Keratinocyte (primary cell): ENCODE data around the gene GPR173. TPM values are rescaled to one million over a fixed set of nuclear protein-coding genes. Genes with fewer than 3 reads are reported as not detected.

Source experiments
- DNase-seq: peaks from one replicate; pipeline ENCODE4 v3.0.0-alpha.2; 2011; ENCODE audit warnings: low read depth, missing footprints, low spot score
- FAIRE-seq: peaks from 2 replicates; lab custom pipeline; 2011; peaks lifted over from hg19 to GRCh38; lab: Jason Lieb, UNC
- H2AFZ ChIP-seq: 2 replicates; pipeline ENCODE4 v1.6.0; 2012; ENCODE audit warnings: low read length, control low read depth, inconsistent platforms; ENCODE audit not compliant: control insufficient read depth
- H3K27ac ChIP-seq: 2 replicates; pipeline ENCODE4 v1.5.1; 2011; ENCODE audit warnings: low read length; ENCODE audit not compliant: control insufficient read depth, insufficient read depth
- H3K27me3 ChIP-seq: 3 replicates; pipeline ENCODE4 v1.6.0; 2011; ENCODE audit warnings: low read length; ENCODE audit not compliant: control insufficient read depth, insufficient read depth; ENCODE audit errors: extremely low read depth
- H3K36me3 ChIP-seq, 2 experiments: 2 replicates in 1 of 2; 3 replicates in 1 of 2; pipeline ENCODE4 v1.5.1; 2011; ENCODE audit warnings: low read length in 2 of 2, mild to moderate bottlenecking in 1 of 2; ENCODE audit not compliant: control insufficient read depth in 2 of 2, insufficient read depth in 2 of 2; ENCODE audit errors: extremely low read depth in 1 of 2
- H3K4me1 ChIP-seq: 3 replicates; pipeline ENCODE4 v1.5.1; 2011; ENCODE audit warnings: low read length; ENCODE audit not compliant: control insufficient read depth, insufficient read depth; ENCODE audit errors: extremely low read depth
- H3K4me2 ChIP-seq: 3 replicates; pipeline ENCODE4 v1.6.0; 2011; ENCODE audit warnings: low read depth, low read length; ENCODE audit not compliant: control insufficient read depth, insufficient read depth; ENCODE audit errors: extremely low read depth
- H3K4me3 ChIP-seq, 3 experiments: fragments of 200-600 bp in 1 of 3; sonication (generic) in 1 of 3; 2 replicates in 2 of 3; 3 replicates in 1 of 3; pipeline ENCODE4 v1.5.1; 2011 to 2016; ENCODE audit warnings: low read length in 3 of 3, mild to moderate bottlenecking in 3 of 3, control low read depth in 2 of 3, inconsistent platforms in 1 of 3, low read depth in 1 of 3, mixed read lengths in 1 of 3, mixed run types in 1 of 3, moderate library complexity in 1 of 3; ENCODE audit not compliant: control insufficient read depth in 2 of 3, insufficient read depth in 2 of 3; ENCODE audit errors: extremely low read depth in 1 of 3
- H3K79me2 ChIP-seq: 2 replicates; pipeline ENCODE4 v1.6.0; 2012; ENCODE audit warnings: low read length; ENCODE audit not compliant: control insufficient read depth, insufficient read depth
- H3K9ac ChIP-seq: 3 replicates; pipeline ENCODE4 v1.6.0; 2011; ENCODE audit warnings: low read length; ENCODE audit not compliant: control insufficient read depth, insufficient read depth; ENCODE audit errors: extremely low read depth
- H3K9me1 ChIP-seq: 3 replicates; pipeline ENCODE4 v1.6.0; 2011; ENCODE audit warnings: low read length; ENCODE audit not compliant: control insufficient read depth, insufficient read depth; ENCODE audit errors: extremely low read depth
- H3K9me3 ChIP-seq: 2 replicates; pipeline ENCODE4 v1.5.1; 2012; ENCODE audit warnings: low read depth, low read length; ENCODE audit not compliant: control insufficient read depth
- H4K20me1 ChIP-seq: 3 replicates; pipeline ENCODE4 v1.6.0; 2011; ENCODE audit warnings: low read length; ENCODE audit not compliant: control insufficient read depth, insufficient read depth; ENCODE audit errors: extremely low read depth
- CTCF ChIP-seq, 3 experiments: IDR thresholded peaks in 1 of 3; conservative IDR thresholded peaks in 1 of 3; optimal IDR thresholded peaks in 1 of 3; 2 replicates in 2 of 3; 3 replicates in 1 of 3; pipeline versions ENCODE3 to v1.5.1; 2011; ENCODE audit warnings: low read length in 3 of 3, mild to moderate bottlenecking in 3 of 3, moderate library complexity in 2 of 3, control low read depth in 1 of 3, inconsistent platforms in 1 of 3; ENCODE audit not compliant: insufficient read depth in 2 of 3; ENCODE audit errors: extremely low read depth in 1 of 3
- EZH2 ChIP-seq: IDR thresholded peaks from one replicate; pipeline ENCODE4 v1.6.1; 2012; ENCODE audit warnings: inconsistent platforms, mild to moderate bottlenecking, low read length, moderate library complexity
- dilution Hi-C: fragments of 300-500 bp; cut with MboI; formaldehyde crosslinking; loops from one replicate; pipeline ENCODE4 v1.7.0; 2020; ENCODE audit warnings: low sequenced_read_pairs; ENCODE audit not compliant: extremely low pct_ligation_motif_present
- polyA plus RNA-seq, 5 experiments: library from polyadenylated mRNA; depleted of rRNA in 3 of 5; stranded (reverse) in 3 of 5; stranded (forward) in 1 of 5; unstranded in 1 of 5; fragments of >200 nt; gene quantifications; 1 replicate in 1 of 5; 2 replicates in 3 of 5; 3 replicates in 1 of 5; pipeline versions ENCODE4 v1.2.1 to v1.2.3, GENCODE V29; 2011 to 2012; ENCODE audit warnings: missing spikeins in 2 of 5, low read depth in 1 of 5, low replicate concordance in 1 of 5

Gene GPR173
- polyA plus RNA-seq, 1 donor (not counting 4 experiments of a cell fraction or from before 2014, with no cell fraction given), result 0.08 TPM

GRCh38 chrX:53086464-53086863 is 37.9 kb downstream of the GPR173 start:
- no peaks in the 10 kb centered on the region for H4K20me1 ChIP-seq
- peaks cover 7% of the 10 kb centered on the region for H3K4me1 ChIP-seq
- peaks cover 8 to 10% of the 10 kb centered on the region in 2 experiments for H3K36me3 ChIP-seq
- H3K79me2 ChIP-seq, result peaks cover 2% of the 10 kb centered on the region
- dilution Hi-C loops, result no loop called here
- TF ChIP-seq EZH2 (no peak), CTCF (optimal IDR thresholded peaks at IDR 0.05 in 1 of 3, IDR thresholded peaks at IDR 0.05 in 1 of 3, conservative IDR thresholded peaks at IDR 0.05 in 1 of 3; ENCODE audit: extremely low read depth in 1 of 3, insufficient read depth in 2 of 3, low read length in 3 of 3) (no peak)
- H3K9ac ChIP-seq, result no peak overlapping the region
- H3K9me1 ChIP-seq, result no peaks in the 10 kb centered on the region
- FAIRE-seq (no peak), DNase-seq (no peak)
- H3K4me3 ChIP-seq, result no peak overlapping the region
- no peaks in the 10 kb centered on the region for H3K27me3 ChIP-seq
- H2AFZ ChIP-seq, result no peak overlapping the region
- H3K27ac ChIP-seq, result no peak overlapping the region
- H3K9me3 ChIP-seq, result no peaks in the 10 kb centered on the region
- no peak overlapping the region for H3K4me2 ChIP-seq

GRCh38 chrX:53087388-53087831 is 38.8 kb downstream of the GPR173 start:
- Histone ChIP-seq H3K27me3 (no peaks in the 10 kb centered on the region), H3K4me1 (peaks cover 7% of the 10 kb centered on the region), H3K4me2 (no peak overlapping the region), H3K36me3 (peaks cover 8 to 10% of the 10 kb centered on the region in 2 experiments), H3K9me1 (no peaks in the 10 kb centered on the region), H3K27ac (no peak overlapping the region), H3K9me3 (no peaks in the 10 kb centered on the region), H2AFZ (no peak overlapping the region), H3K4me3 (no peak overlapping the region), H3K9ac (no peak overlapping the region), H4K20me1 (no peaks in the 10 kb centered on the region), H3K79me2 (peaks cover 2% of the 10 kb centered on the region)
- TF ChIP-seq CTCF (optimal IDR thresholded peaks at IDR 0.05 in 1 of 3, IDR thresholded peaks at IDR 0.05 in 1 of 3, conservative IDR thresholded peaks at IDR 0.05 in 1 of 3; ENCODE audit: extremely low read depth in 1 of 3, insufficient read depth in 2 of 3, low read length in 3 of 3), result no peak
- no peak for TF ChIP-seq EZH2
- DNase-seq, result no peak
- dilution Hi-C loops, result no loop called here
- no peak for FAIRE-seq
